GM23248 (cell line): Measurements from ENCODE around the gene SYNGR1.

Experiments
- EZH2 ChIP-seq: fragments of 200-600 bp; sonication (generic); IDR thresholded peaks from 2 replicates; pipeline ENCODE4 v1.6.1; 2018; ENCODE audit warnings: antibody characterized with exemption, mild to moderate bottlenecking; ENCODE audit not compliant: insufficient read depth, poor library complexity, severe bottlenecking
- EZH2phosphoT487 ChIP-seq: fragments of 200-600 bp; sonication (generic); IDR thresholded peaks from 2 replicates; pipeline ENCODE4 v1.6.1; 2018; ENCODE audit warnings: antibody characterized with exemption, moderate library complexity, mild to moderate bottlenecking, low read depth; ENCODE audit not compliant: insufficient read depth

DNA sequence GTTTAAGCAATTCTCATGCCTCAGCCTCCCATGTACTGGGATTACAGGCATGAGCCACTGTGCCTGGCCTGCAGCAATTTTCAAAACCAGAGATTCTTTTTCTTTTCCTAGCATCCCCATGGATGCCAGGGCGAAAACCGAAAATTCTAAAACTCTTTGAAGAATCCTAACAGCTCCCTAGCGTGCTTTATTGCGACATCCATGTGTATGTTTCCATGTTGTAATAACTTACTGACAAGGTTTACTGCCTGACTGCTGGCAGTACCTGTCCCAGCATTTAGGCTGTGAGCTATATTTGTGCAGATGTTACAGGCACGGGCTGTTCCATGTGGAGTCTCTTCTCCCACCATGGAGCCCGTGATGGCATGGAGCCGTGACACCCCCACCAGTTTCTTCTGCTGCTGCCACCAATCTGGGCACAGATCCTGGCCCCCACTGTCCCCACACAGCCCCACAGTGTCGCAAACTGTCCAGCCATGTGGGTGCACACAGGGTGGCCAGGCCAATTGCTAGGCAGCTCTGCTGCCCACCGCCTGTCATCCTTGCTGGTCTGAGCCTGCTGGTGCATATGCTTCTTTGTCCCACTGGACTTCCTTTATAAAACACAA lies 42.7 kb downstream of the SYNGR1 start:
- TF ChIP-seq EZH2 (no peak), EZH2phosphoT487 (no peak)
